Islet precursor cell (in vitro differentiated cells): ENCODE results near the gene LMO2.
"Not testable (repeated sequence)": the region's sequence is repeated elsewhere in the genome, so short reads cannot be mapped to it uniquely, and the experiment has no call there.

ENCODE experiments used
- DNase-seq: peaks from one replicate; pipeline ENCODE4 v3.0.0-alpha.2; 2018

Gene LMO2

DNA sequence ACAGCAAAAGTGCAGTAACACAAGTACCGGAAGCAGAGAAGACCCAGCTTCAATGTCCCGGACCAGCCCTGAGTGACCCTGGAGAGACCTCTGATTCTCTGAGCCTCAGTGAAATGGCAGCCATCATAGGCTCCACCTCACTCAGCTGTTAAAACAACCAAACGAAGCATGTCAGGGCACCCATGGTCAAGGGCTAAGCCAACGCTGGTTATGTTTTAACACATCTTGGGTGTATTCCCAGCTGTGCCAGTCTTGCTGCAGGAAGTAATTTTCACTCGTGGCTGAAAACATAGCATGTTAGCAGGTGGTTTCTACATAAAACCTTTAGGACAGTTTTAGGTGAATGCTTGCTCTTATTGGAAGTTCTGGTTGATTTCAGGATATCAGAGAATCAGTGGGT, 30.9 kb downstream of the LMO2 start:
- DNase-seq = no peak

GRCh38 chr11:33859306-33859705, 32.6 kb downstream of the LMO2 start:
- DNase-seq = no peak

- DNase-seq = peak; percentile 88
These were observed 33.9 kb downstream of the LMO2 start for GRCh38 chr11:33857933-33858371.

DNA sequence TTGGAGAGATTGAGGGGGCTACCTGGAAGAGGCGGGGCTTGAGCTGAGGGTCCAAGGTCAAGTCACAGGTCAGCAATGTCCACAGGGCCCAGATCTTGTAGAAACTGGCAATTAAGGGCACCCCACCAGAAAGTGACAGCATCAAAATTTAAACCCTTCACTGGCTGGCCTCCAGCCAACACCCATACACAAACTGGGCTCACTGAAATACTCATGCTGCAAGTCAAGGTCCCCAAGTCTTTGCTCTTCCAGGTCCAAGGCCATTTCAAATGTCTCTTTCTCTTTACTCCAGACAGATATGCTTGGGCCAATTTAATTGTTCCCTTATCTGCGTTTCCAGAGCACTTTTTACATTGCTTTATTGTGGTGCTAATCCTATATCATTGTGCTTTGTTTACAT, 36.4 kb downstream of the LMO2 start:
- DNase-seq = no peak

DNA sequence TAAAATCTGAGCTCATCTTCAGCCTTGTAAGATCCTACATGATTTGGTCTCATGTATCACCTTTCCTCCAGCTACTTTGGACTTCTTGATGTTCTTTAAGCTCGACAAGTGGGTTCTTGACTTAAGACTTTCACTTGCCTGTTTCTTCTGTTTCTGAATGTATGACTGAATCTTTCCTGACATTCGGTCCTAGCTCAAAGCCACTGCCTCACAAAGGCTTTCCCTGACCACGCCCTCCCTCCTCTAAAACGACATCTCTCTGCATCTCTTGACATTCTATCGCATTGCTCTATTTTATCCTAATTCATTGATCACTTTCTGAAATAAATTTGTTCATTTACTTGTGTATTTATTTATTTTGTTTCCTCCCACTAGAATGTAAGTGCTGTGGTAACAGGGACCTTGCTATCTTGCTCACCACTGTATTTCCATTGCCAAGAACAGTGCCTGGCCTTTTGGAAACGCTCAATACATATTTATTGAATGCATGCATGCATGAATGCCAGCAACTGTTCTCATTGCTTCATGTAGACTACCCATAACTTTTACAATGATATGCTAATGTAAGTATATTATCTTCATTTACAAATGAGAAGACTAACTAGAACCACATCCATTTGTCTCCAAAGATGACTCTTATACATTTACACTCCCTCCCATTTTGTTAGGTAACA, 43.0 kb downstream of the LMO2 start:
- no peak for DNase-seq

DNA sequence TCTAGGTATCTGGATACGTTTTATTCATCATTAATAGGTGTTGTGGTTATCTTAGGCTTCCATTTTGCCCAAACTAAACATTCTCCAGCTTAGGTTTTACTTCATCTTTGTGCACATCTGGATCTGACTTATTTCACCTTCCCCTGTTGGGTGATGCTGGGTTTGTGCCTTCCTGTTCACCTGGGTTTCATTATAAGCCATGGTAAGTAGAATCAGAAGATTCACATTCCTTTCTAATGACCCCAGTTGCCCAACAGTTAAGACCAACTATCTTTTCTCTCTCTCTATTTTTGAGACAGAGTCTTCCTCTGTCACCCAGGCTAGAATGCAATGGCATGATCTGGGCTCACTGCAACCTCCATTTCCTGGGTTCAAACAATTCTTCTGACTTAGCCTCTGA, 44.6 kb downstream of the LMO2 start:
- DNase-seq = no peak

DNA sequence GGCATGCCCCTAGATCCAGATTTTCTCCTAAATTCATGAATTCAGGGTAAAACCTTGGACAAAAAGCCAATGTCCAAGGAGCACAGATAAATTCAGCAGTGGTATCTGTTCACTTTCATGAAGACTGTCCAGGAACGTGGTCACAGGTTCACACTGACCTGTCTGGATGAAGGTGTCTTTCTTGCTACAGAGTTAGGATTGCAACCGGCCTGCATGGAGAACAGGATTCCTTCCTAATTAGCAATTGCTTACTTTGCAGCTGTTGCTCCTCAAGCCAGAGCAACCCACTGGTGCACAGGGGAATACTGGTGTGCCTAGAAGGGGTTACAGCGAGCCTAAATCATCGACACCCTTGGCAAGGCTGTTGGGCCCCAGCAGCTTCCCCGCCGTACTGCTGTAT, 47.6 kb downstream of the LMO2 start:
- DNase-seq = no peak

DNA sequence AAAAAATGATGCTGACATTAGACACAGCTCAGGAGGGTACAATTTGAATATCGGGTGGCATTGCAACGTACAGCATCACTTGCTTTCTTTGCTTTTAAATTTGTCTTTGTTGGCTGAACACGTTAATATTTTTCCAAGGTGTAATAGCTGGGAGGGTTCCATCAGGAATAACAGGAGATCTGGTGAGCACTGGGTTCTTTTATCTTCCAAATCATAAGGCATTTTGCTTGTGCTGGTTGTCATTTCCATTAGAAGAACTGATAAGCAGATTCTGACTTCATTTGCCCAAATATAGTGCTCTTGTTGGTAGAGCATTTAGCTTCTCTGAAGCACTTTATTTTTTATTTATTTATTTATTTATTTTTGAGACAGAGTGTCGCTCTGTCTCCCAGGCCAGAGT, 48.9 kb downstream of the LMO2 start:
- DNase-seq = no peak

- DNase-seq = no peak
These were observed 49.5 kb downstream of the LMO2 start for GRCh38 chr11:33842236-33842915.

DNA sequence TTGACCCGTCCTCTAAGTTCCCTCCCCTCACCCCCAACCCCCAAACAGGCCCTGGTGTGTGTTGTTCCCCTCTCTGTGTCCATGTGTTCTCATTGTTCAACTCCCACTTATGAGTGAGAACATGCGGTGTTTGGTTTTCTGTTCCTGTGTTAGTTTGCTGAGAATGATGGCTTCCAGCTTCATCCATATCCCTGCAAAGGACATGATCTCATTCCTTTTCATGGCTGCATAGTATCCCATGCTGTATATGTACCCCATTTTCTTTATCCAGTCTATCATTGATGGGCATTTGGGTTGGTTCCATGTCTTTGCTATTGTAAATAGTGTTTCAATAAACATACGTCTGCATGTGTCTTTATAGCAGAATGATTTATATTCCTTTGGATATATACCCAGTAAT, 53.6 kb downstream of the LMO2 start:
- DNase-seq = not testable (repeated sequence)

DNA sequence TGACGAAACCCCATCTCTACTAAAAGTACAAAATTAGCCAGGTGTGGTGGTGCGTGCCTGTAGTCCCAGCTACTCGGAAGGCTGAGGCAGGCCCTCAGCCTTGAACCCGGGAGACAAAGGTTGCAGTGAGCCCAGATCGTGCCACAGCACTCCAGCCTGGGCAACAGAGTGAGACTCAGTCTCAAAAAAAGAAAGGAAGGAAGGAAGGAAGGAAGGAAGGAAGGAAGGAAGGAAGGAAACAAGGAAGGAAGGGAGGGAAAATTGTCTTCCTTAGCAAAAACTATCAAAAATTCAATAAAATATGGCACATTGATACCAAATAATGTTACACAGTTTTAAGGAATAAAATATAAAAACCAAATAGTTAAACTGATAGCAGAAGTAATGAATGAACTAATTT, 54.5 kb downstream of the LMO2 start:
- DNase-seq = not testable (repeated sequence)

- DNase-seq = peak; percentile 90
These were observed 56.6 kb downstream of the LMO2 start for GRCh38 chr11:33835143-33835878.

- DNase-seq = no peak
These were observed 59.2 kb downstream of the LMO2 start for GRCh38 chr11:33832676-33833075.

GRCh38 chr11:33830903-33831648, 60.8 kb downstream of the LMO2 start:
- DNase-seq = no peak

DNA sequence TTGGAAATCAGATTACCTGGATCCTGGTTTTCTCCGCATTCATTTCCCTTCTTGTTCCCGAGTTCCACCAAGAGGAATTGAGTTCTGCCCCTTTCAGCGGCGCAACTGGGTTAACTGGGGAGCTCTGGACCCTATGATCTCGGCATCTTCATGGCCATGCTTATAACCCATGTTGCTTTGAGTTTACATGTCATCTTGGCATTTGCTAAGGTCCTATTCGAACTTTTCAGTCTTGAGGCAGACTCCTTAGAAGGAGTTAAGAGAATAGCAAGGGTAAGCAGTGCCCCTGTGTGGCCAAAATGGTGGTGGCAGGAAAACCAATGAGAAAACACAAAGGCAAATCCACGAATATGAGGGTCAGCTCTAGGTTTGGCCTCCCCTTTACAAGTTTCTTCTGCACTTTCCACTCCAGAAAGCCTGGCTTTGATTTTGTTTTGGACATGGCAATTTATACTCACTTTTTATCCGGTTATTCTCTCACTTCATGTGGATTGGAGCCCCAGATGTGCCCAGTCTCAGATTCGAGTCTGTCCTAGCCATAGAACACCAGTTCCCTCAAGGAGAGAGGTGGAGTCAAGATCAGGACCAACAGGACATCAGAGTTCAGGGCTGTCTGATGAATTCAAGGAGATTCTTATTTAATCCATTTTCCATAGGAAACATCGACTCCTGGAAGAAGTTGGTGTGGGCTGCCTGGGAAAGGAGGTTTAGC, 62.3 kb downstream of the LMO2 start:
- peak; percentile 83 for DNase-seq

GRCh38 chr11:33828604-33829429, 63.1 kb downstream of the LMO2 start:
- DNase-seq = no peak

DNA sequence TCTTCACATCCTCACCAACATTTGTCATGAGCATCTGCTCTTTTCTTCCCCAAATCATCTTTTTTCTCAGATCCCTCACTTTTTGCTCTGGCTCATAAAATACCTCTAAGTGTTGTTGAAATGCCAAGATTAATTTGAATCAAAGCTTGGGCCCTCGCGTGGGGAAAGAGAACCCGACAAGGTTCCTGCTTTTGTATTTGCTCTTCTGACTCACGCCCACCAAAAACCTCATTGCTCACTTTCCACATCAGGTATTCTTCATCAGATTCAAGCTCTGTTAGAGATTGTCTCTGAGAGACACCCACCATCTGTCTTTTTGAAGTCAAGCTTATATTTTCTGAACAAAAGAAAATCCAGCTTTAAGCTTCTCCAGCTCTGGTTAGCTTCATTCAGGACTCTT, 64.7 kb downstream of the LMO2 start:
- no peak for DNase-seq

GRCh38 chr11:33825854-33826560, 65.9 kb downstream of the LMO2 start:
- DNase-seq = no peak

DNA sequence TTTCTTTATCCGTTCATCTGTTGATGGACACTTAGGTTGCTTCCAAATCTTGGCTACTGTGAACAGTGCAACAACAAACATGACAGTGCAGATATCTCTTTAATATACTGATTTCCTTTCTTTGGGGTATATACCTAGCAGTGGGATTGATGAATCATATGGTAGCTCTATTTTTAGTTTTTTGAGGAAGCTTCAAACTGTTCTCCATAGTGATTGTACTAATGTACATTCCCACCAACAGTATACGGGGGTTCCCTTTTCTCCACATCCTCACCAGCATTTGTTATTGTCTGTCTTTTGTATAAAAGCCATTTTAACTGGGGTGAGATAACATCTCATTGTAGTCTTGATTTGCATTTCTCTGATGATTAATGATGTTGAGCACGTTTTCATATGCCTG, 68.9 kb downstream of the LMO2 start:
- not testable (repeated sequence) for DNase-seq

DNA sequence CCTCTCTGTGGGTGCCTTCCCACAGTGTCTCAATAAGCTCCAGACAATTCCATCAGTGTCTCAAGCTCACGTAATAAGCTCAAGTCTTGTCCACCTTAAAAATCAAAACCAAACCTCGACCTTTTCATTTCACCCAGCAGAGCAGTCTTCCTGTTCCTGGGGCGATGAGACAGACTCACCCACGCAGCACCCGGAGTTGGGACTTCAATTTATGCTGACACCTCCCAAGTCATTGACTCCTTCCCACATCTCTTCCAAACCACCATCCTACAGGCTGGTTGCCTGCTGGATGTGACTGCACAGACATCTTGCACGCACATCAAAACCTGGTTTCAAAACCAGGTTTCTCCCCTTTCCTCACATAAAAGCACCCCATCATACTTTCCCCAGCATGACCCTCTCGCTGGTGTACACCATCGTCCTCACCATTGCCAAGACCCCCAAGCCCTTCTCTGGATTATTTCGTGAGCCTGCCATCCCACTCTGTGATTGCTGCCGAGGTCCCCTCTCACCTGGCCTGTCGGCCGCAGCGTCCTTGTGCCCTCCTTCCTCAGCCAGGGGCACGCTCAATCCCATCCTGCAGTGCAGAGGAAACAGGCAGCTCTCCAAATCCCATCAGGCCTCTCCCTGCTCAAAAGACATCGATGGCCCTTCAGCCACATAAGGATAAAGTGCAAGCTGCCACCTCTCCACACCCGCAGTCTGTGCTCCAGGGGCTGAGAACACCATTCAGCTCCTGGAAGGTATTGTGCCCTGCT, 72.4 kb downstream of the LMO2 start:
- DNase-seq = no peak
